HepG2 (cell line): ENCODE measurements around the gene KAZALD1. TPM values are rescaled to one million over a fixed set of nuclear protein-coding genes. Genes with fewer than 3 reads are reported as not detected.

Experiments
- CHD4 ChIP-seq: fragments of 200-600 bp; sonication (generic); IDR thresholded peaks from 2 replicates; pipeline ENCODE4 v1.7.0; 2017; ENCODE audit warnings: mild to moderate bottlenecking, low read length, borderline replicate concordance
- CTCF ChIP-seq: sonication (generic); formaldehyde crosslinking; IDR thresholded peaks from 2 replicates; pipeline ENCODE4 v1.5.0; 2020; ENCODE audit warnings: mild to moderate bottlenecking, missing genetic modification reagents, moderate library complexity
- GATAD2A ChIP-seq: IDR thresholded peaks from 2 replicates; pipeline ENCODE4 v1.6.1; 2016
- GTF3A ChIP-seq: sonication (generic); formaldehyde crosslinking; conservative IDR thresholded peaks from 2 replicates; pipeline ENCODE4 v1.4.0; 2020; ENCODE audit warnings: mild to moderate bottlenecking, missing genetic modification reagents
- MZF1 ChIP-seq: sonication (generic); formaldehyde crosslinking; IDR thresholded peaks from 2 replicates; pipeline ENCODE4 v1.8.1; 2023; ENCODE audit warnings: mild to moderate bottlenecking, missing genetic modification reagents, borderline replicate concordance
- PPARG ChIP-seq: conservative IDR thresholded peaks from 2 replicates; pipeline ENCODE4 v1.6.1; 2016; ENCODE audit warnings: missing biosample characterization, missing genetic modification reagents
- RBAK ChIP-seq: sonication (generic); formaldehyde crosslinking; IDR thresholded peaks from 2 replicates; pipeline ENCODE4 v1.5.1; 2020; ENCODE audit warnings: mild to moderate bottlenecking, missing genetic modification reagents
- THAP7 ChIP-seq: sonication (generic); formaldehyde crosslinking; IDR thresholded peaks from 2 replicates; pipeline ENCODE4 v1.8.1; 2023; ENCODE audit warnings: mild to moderate bottlenecking, missing genetic modification reagents
- XBP1 ChIP-seq: sonication (generic); formaldehyde crosslinking; IDR thresholded peaks from 2 replicates; pipeline ENCODE4 v1.5.0; 2020; ENCODE audit warnings: missing genetic modification reagents
- ZNF180 ChIP-seq: sonication (generic); formaldehyde crosslinking; IDR thresholded peaks from 2 replicates; pipeline ENCODE4 v1.4.0; 2020; ENCODE audit warnings: low read depth, missing genetic modification reagents, borderline replicate concordance
- ZNF24 ChIP-seq: fragments of 450-650 bp; IDR thresholded peaks from 2 replicates; pipeline ENCODE4 v1.6.1; 2017; ENCODE audit warnings: antibody characterized with exemption, mild to moderate bottlenecking
- ZNF280B ChIP-seq: sonication (generic); formaldehyde crosslinking; IDR thresholded peaks from 2 replicates; pipeline ENCODE4 v1.5.0; 2020; ENCODE audit warnings: missing genetic modification reagents, mild to moderate bottlenecking, borderline replicate concordance
- ZNF34 ChIP-seq: sonication (generic); formaldehyde crosslinking; IDR thresholded peaks from 2 replicates; pipeline ENCODE4 v1.4.0; 2020; ENCODE audit warnings: mild to moderate bottlenecking, missing genetic modification reagents, borderline replicate concordance
- ZNF362 ChIP-seq: sonication (generic); formaldehyde crosslinking; IDR thresholded peaks from 2 replicates; pipeline ENCODE4 v1.4.0; 2020; ENCODE audit warnings: missing genetic modification reagents, mild to moderate bottlenecking, borderline replicate concordance
- ZNF530 ChIP-seq: sonication (generic); formaldehyde crosslinking; IDR thresholded peaks from 2 replicates; pipeline ENCODE4 v1.5.0; 2020; ENCODE audit warnings: low read depth, mild to moderate bottlenecking, missing genetic modification reagents
- ZNF713 ChIP-seq: sonication (generic); formaldehyde crosslinking; IDR thresholded peaks from 2 replicates; pipeline ENCODE4 v1.4.0; 2020; ENCODE audit warnings: mild to moderate bottlenecking, missing genetic modification reagents
- ZNF770 ChIP-seq: sonication (generic); formaldehyde crosslinking; IDR thresholded peaks from 2 replicates; pipeline ENCODE4 v1.5.0; 2020; ENCODE audit warnings: mild to moderate bottlenecking, missing genetic modification reagents
- ZSCAN29 ChIP-seq: sonication (generic); formaldehyde crosslinking; conservative IDR thresholded peaks from 2 replicates; pipeline ENCODE4 v1.4.0; 2020; ENCODE audit warnings: mild to moderate bottlenecking, missing genetic modification reagents
- polyA plus RNA-seq, 8 experiments: library from polyadenylated mRNA; depleted of rRNA in 3 of 8; stranded (reverse) in 7 of 8; unstranded in 1 of 8; fragments of >200 nt; fragmentation: Illumina TruSeq in 4 of 8; extraction: Trizol in 4 of 8; gene quantifications; 2 replicates each; pipeline versions ENCODE4 v1.2.1 to v1.2.3, GENCODE V29; 2011 to 2016; ENCODE audit warnings: low read depth in 4 of 8, missing spikeins in 1 of 8, mixed read lengths in 1 of 8; ENCODE audit not compliant: insufficient read depth in 1 of 8
- total RNA-seq, 5 experiments: library from RNA; depleted of rRNA; stranded (reverse); fragments of >200 nt; fragmentation: Illumina TruSeq; extraction: Trizol; gene quantifications; 2 replicates each; pipeline ENCODE4 v1.2.3, GENCODE V29; 2016; ENCODE audit warnings: low read depth in 1 of 5

Gene KAZALD1
- total and polyA plus RNA-seq, 2 of the 13 experiments (the other 11 are each of a cell fraction or from before 2014, with no cell fraction given): 16.7 to 27.7 TPM

- TF ChIP-seq CHD4 (no peak), ZNF180 (CRISPR knock-in tag) (0 out of 2 replicates have a peak, but pooled peaks have one; percentile 52), MZF1 (peak; percentile 58; the same call in 1 of the 2 replicates), GATAD2A (CRISPR knock-in tag) (no peak), ZNF770 (CRISPR knock-in tag) (peak; percentile 27; the same call in 1 of the 2 replicates), ZSCAN29 (CRISPR knock-in tag) (0 out of 2 replicates have a peak, but pooled peaks have one; percentile 66), XBP1 (CRISPR knock-in tag) (peak; percentile 67; the same call in 1 of the 2 replicates), ZNF280B (peak; percentile 73), RBAK (CRISPR knock-in tag) (0 out of 2 replicates have a peak, but pooled peaks have one; percentile 25), CTCF (peak; percentile 79), ZNF530 (CRISPR knock-in tag) (no peak), ZNF34 (CRISPR knock-in tag) (no peak; the same call in 1 of the 2 replicates), ZNF713 (CRISPR knock-in tag) (no peak), PPARG (CRISPR knock-in tag) (no peak; the same call in 1 of the 2 replicates), ZNF24 (no peak), THAP7 (CRISPR knock-in tag) (no peak; the same call in 1 of the 2 replicates), ZNF362 (CRISPR knock-in tag) (peak; percentile 52; the same call in 1 of the 2 replicates), GTF3A (CRISPR knock-in tag) (peak; percentile 86; the same call in 1 of the 2 replicates)
Observed at GRCh38 chr10:101062232-101063049, 652 bp downstream of the KAZALD1 start (continued).
